Measurements from ENCODE around the gene ANG.
"Not testable (repeated sequence)": the region's sequence is repeated elsewhere in the genome, so short reads cannot be mapped to it uniquely, and the experiment has no call there.

Gene ANG

DNA sequence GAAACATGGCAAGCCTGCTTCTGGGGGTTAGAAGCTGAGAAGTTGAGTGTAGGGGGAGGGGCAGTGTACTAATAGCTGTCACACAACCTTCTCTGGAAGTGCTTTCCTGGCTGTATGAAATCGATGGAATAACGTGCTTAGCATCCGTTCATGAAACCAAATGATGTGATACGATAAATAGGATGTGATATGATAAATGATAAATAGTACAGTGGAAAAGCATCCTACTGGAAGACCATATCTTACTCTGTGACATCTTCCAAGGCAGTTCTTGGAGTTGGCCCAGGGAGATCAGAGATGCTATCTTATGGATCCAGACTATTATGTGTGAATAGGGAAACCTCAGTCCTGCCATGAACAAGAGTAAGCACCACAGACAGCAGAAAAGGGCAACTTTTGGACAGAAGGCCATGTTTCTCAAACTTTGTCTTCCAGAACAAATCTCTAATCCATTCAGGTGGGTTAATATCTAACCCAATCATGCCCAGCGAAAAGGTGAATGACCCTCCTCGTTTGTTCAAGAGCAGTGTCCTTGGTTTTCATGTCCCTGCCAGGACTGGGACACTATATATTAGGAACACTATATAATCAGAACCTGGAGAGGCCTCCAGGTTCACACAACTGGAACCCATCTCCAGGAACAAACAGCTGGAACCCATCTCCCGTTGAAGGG lies at the start of gene ANG:
Gene ANG, plus strand, starts transcription at position 598 of the 673 bp plus-strand sequence. CDS start 4,801 bp downstream, outside the sequence.
- no peak for DNase-seq (ENCODE audit: low read depth in 3 of 3, low spot score in 1 of 3)

- DNase-seq (ENCODE audit: low read depth in 3 of 3, low spot score in 1 of 3), result no peak
These were observed 47.0 kb upstream of the ANG start, which contains the start of gene OR6S1 for GRCh38 chr14:20641591-20641990. OR6S1 (minus strand) TSS chr14:20641691; CDS start chr14:20641691, 0 bp downstream.

GRCh38 chr14:20642182-20642581 lies 46.4 kb upstream of the ANG start:
- no peak for DNase-seq (ENCODE audit: low read depth in 3 of 3, low spot score in 1 of 3)

DNA sequence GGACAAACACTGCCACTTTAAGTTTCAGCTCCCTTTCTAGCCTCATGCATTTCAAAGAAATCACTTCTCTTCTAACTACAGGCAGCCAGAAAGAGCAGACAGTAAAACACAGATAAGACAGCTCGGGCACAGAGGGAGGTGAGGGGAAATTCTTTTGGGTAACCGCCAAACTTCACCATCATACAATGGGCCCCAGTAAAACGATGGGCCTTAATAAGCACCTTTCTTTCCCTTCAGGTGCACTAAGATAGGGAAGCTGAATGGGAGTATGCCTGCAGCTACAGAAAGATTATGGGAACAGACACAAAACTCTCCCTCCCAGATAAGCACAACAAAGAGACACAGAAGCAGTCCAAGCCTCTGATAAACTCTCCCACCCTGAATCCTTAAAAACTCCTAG lies 45.8 kb upstream of the ANG start:
- DNase-seq (ENCODE audit: low read depth in 3 of 3, low spot score in 1 of 3), result not testable (repeated sequence)

DNA sequence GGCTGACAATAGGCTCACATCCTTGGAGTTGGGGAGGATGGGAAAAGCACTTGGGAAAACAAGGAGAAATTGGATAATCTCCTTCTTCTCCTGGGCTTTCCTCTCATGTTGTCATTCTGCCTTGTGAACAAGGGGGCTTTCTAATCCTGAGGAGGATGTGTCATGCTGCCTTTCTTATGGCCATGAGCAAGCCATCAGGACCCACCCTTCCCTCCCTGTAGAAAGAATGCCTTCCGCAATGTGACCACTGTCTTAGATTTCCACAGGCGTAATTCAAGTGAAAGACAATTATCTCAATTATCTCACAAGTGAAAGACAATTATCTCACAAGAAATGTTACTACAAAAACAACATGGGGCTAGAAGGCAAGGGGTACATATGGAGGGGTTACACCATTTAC lies 44.0 kb upstream of the ANG start:
- no peak for DNase-seq (ENCODE audit: low read depth in 3 of 3, low spot score in 1 of 3)

- no peak for DNase-seq (ENCODE audit: low read depth in 3 of 3, low spot score in 1 of 3)
These were observed 43.1 kb upstream of the ANG start for GRCh38 chr14:20645481-20645880.

DNA sequence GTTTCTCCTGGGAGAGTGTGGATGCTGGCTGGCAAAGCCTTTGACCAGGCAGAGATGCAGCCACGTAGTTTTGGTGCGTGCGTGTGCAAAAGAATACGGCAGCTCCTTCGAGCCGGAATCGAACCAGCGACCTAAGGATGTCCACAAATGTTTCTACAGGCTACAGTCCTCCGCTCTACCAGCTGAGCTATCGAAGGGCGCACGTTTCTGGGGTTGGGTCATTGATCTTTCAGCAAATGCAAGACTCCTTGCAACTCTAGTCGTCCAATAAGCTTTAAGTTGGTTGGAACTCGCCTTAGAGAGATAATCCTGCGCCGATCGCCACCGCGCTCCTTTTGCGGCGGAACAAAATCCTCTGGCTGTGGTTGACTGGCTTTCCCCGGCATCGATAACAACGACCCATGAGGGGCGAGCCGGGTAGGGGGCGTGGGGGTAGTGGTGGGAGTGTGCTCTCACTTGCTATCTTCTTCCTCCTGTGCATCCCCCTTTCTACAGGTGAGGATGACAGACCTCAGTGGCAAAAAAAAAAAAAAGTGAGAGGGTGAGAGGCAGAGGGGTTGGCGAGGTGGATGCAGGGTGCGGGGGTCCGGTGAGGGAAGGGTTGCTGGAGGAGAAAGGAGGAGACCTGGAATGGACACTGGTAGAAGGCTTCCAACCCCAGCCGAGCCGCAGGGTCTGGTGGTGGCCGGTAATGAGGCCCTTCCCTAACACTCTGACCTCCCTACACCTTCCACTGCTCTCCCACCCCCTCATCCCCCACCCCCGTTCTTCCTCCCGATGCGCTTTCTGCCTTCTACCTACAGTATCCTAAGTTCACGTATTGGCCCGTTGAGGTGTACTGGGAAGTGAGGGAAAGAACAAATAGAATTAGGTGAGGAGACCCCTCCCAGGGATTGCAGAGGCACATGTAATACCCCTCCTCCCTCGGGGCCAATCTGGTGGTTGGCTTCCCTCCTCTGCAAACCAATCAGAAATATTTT lies 35.3 kb upstream of the ANG start:
- DNase-seq (ENCODE audit: low read depth in 3 of 3, low spot score in 1 of 3), result no peak

DNA sequence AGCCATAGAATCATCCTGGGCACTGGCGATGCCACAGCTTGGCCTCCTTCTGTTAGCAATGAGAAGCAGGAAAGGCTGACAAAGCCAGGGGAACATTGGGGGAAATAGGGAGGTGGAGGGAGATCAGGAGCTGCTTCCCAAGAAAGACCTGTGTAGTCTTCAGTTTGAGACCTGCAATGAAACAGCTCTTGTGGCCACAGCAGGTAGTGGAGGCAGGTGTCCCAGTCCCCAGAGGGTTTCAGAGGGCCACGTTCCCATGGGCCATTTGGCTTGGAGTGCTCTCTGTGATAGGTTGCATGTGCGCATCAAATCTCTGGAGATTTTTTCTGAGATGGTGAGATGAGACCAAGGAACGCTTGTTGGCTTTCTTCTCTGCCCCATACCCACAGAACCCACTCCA lies 32.7 kb upstream of the ANG start:
- no peak for DNase-seq (ENCODE audit: low read depth in 3 of 3, low spot score in 1 of 3)

DNA sequence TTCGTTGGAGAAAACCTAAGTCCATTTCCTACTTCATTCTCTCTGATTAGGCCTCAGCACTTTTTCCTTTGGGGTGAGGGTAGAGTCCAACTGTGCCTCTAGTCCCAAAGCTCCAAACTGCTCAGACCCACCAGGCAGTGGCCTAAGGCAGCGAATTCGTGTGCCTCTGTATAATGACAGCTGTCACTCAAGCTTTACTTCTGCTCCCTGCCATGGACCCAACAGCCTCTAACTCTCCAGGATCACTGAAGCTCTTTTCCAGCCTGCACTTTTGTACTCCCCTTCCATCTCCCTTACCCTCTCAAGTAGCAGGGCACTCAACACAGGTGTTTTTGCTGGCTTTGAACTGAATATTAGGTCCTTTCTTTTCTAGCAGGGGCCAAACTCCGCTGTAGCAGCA lies 32.3 kb upstream of the ANG start:
- DNase-seq (ENCODE audit: low read depth in 3 of 3, low spot score in 1 of 3), result no peak

GRCh38 chr14:20657216-20658211 lies 31.1 kb upstream of the ANG start:
- DNase-seq (ENCODE audit: low read depth in 3 of 3, low spot score in 1 of 3), result no peak

GRCh38 chr14:20658246-20658645 lies 30.3 kb upstream of the ANG start:
- no peak for DNase-seq (ENCODE audit: low read depth in 3 of 3, low spot score in 1 of 3)

GRCh38 chr14:20659336-20659735 lies 29.2 kb upstream of the ANG start:
- no peak for DNase-seq (ENCODE audit: low read depth in 3 of 3, low spot score in 1 of 3)

GRCh38 chr14:20659813-20660395 lies 28.7 kb upstream of the ANG start:
- DNase-seq (ENCODE audit: low read depth in 3 of 3, low spot score in 1 of 3), result no peak

DNA sequence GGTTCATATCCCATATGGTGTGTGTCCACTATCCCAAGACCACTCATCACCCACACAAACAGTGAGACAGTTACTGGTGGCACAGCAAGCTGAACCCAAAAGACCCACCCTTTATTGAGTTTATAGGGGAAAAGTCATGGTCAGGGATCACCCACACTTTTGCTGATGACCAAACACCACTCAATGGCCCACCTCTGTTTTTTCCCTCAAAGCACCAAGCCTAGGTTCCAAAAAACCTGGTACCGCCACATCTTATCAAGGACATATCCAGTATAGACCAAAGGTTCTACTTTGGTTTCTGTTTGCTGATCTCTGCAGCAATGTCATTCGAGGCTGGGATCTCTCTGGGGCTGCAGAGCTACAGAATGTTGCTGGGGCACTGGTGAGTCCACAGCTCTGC lies 27.4 kb upstream of the ANG start:
- DNase-seq (ENCODE audit: low read depth in 3 of 3, low spot score in 1 of 3), result no peak

DNA sequence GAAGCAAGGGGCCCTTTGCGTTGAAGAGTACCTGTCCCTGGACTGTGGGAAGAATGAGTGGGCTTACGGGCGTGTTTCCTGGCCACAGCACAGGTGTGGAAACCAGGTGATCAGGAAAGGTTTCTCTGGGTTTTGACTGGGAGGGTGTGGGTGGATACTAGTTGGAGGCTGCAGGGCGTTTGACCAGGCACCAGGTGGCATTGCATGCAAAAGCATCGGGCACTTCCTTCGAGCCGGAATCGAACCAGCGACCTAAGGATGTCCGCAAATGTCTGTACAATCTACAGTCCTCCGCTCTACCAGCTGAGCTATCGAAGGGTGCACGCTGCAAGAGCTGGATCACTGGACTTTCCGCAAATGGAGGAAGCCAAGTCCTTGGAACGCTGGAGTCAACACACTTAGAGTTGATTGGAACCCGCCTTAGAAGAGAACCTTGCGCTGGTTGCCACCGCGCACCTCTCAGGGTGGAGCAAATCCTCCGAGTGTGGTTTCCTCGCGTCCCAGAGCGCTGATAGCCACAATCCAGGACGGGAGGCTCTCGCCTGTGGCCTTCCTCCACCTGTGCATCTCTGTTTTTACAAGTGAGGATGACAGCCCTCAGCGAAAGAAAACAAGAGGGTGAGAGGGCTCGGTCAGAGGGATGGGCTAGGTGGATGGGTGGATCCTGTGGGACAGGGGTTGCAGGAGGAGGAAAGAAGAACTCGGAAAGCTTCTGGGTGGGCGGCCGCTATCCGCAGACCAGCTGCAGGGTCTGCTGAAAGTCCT lies 25.4 kb upstream of the ANG start:
- peak; percentile 54 to 63 (median 60) for DNase-seq (ENCODE audit: low read depth in 3 of 3, low spot score in 1 of 3)

- not testable (repeated sequence) for DNase-seq (ENCODE audit: low read depth in 3 of 3, low spot score in 1 of 3)
These were observed 22.1 kb upstream of the ANG start for GRCh38 chr14:20666400-20666961.

GRCh38 chr14:20667957-20668356 lies 20.6 kb upstream of the ANG start:
- no peak for DNase-seq (ENCODE audit: low read depth in 3 of 3, low spot score in 1 of 3)

GRCh38 chr14:20668969-20669368 lies 19.6 kb upstream of the ANG start:
- no peak for DNase-seq (ENCODE audit: low read depth in 3 of 3, low spot score in 1 of 3)

GRCh38 chr14:20671597-20672283 lies 16.8 kb upstream of the ANG start:
- DNase-seq (ENCODE audit: low read depth in 3 of 3, low spot score in 1 of 3), result no peak
